ENCODE data around the gene PLGRKT.

GRCh38 chr9:5408596-5408995 is 29.1 kb downstream of the PLGRKT start:
- TF ChIP-seq CTCF (IDR thresholded peaks at IDR 0.05; ENCODE audit: low read depth, low read length, poor library complexity, severe bottlenecking) (no peak), EZH2phosphoT487 (IDR thresholded peaks at IDR 0.05; ENCODE audit: borderline replicate concordance, low read length) (no peak)

All from DOHH2 (cell line).